ENCODE results near the gene NCKAP1.

NCKAP1 gene

GRCh38 chr2:183035954-183036669, 2.1 kb downstream of the NCKAP1 start:
- no peak overlapping the region for H3K27ac ChIP-seq (replicated peaks)
- no peak for DNase-seq (ENCODE audit: low read depth in 1 of 2, low spot score in 1 of 2)

GRCh38 chr2:183035298-183035953, 2.8 kb downstream of the NCKAP1 start:
- Histone ChIP-seq H3K27ac (replicated peaks) (no peak overlapping the region), H3K27me3 (ENCODE audit: insufficient read depth, poor library complexity, severe bottlenecking) (peaks cover 64% of the 10 kb centered on the region), H3K4me3 (replicated peaks; ENCODE audit: insufficient read depth, low read length) (no peak overlapping the region)
- DNase-seq (ENCODE audit: low read depth in 1 of 2, low spot score in 1 of 2) = no peak
- no peak for TF ChIP-seq CTCF (IDR thresholded peaks at IDR 0.05; ENCODE audit: insufficient read depth, low read length)
- no peak for TF ChIP-seq SPI1 (IDR thresholded peaks at IDR 0.05; ENCODE audit: borderline replicate concordance, low read depth)
- TF ChIP-seq REST (IDR thresholded peaks at IDR 0.05; ENCODE audit: insufficient replicate concordance, low read depth) = no peak
- no peak for TF ChIP-seq GABPA (IDR thresholded peaks at IDR 0.05; ENCODE audit: low read depth)
- TF ChIP-seq POLR2AphosphoS5 (IDR thresholded peaks at IDR 0.05; ENCODE audit: low read depth) = no peak

More at GRCh38 chr2:183035954-183036669, 2.1 kb downstream of the NCKAP1 start:
- H3K4me3 ChIP-seq (replicated peaks; ENCODE audit: insufficient read depth, low read length) = no peak overlapping the region
- TF ChIP-seq POLR2AphosphoS5 (IDR thresholded peaks at IDR 0.05; ENCODE audit: low read depth) = no peak; the same call in 1 of the 2 replicates
- TF ChIP-seq CTCF (IDR thresholded peaks at IDR 0.05; ENCODE audit: insufficient read depth, low read length) = no peak
- no peak for TF ChIP-seq REST (IDR thresholded peaks at IDR 0.05; ENCODE audit: insufficient replicate concordance, low read depth)
- TF ChIP-seq SPI1 (IDR thresholded peaks at IDR 0.05; ENCODE audit: borderline replicate concordance, low read depth) = peak; percentile 96
- H3K27me3 ChIP-seq (ENCODE audit: insufficient read depth, poor library complexity, severe bottlenecking) = peaks cover 64% of the 10 kb centered on the region

GRCh38 chr2:183034806-183035205, 3.5 kb downstream of the NCKAP1 start:
- no peak overlapping the region for H3K4me3 ChIP-seq (replicated peaks; ENCODE audit: insufficient read depth, low read length)
- no peak for DNase-seq (ENCODE audit: low read depth in 1 of 2, low spot score in 1 of 2)
- no peak overlapping the region for H3K27ac ChIP-seq (replicated peaks)
- TF ChIP-seq CTCF (IDR thresholded peaks at IDR 0.05; ENCODE audit: insufficient read depth, low read length) (no peak), REST (IDR thresholded peaks at IDR 0.05; ENCODE audit: insufficient replicate concordance, low read depth) (no peak), POLR2AphosphoS5 (IDR thresholded peaks at IDR 0.05; ENCODE audit: low read depth) (no peak)
- peaks cover 59% of the 10 kb centered on the region for H3K27me3 ChIP-seq (ENCODE audit: insufficient read depth, poor library complexity, severe bottlenecking)
